ENCODE results near the gene ANKRD34A.

- TF ChIP-seq CTCF (IDR thresholded peaks at IDR 0.05) (no peak), POLR2A (IDR thresholded peaks at IDR 0.05) (no peak)
Measured at GRCh38 chr1:145986551-145986950, 22.2 kb upstream of the ANKRD34A start.

Data from uterus (tissue), 2 donors.